H1 (cell line): ENCODE data around the gene CLEC12A. TPM values are rescaled to one million over a fixed set of nuclear protein-coding genes. Genes with fewer than 3 reads are reported as not detected.

Experiments used
- CTCF ChIA-PET: fragments of 300-600 bp; sonication (Branson Sonifier 250); formaldehyde crosslinking; loops from one replicate; lab custom pipeline; 2021; ENCODE audit not compliant: partially characterized antibody; lab: Charles Lee
- POLR2A ChIA-PET: fragments of 300-600 bp; sonication (Branson Sonifier 250); formaldehyde crosslinking; loops from one replicate; lab custom pipeline; 2021; ENCODE audit warnings: inconsistent platforms; ENCODE audit not compliant: partially characterized antibody; lab: Charles Lee
- DNase-seq, 2 experiments: peaks; one replicate each; pipeline versions ENCODE4 v3.0.0 to v3.0.0-alpha.2; 2010 to 2022; ENCODE audit warnings: low spot score in 2 of 2, low read depth in 1 of 2, mixed read lengths in 1 of 2
- FAIRE-seq: peaks from 2 replicates; lab custom pipeline; 2011; peaks lifted over from hg19 to GRCh38; lab: Jason Lieb, UNC
- H2AFZ ChIP-seq: 2 replicates; pipeline ENCODE4 v1.8.1; 2012; ENCODE audit warnings: low read length, inconsistent platforms
- H2AK5ac ChIP-seq: 2 replicates; pipeline ENCODE4 v1.6.1; 2013; ENCODE audit warnings: low read depth, low read length
- H2BK120ac ChIP-seq: replicated peaks from 2 replicates; pipeline ENCODE3; 2013; ENCODE audit warnings: low read depth, low read length, inconsistent platforms
- H2BK12ac ChIP-seq: 2 replicates; pipeline ENCODE4 v1.6.1; 2013; ENCODE audit warnings: low read depth, low read length
- H2BK15ac ChIP-seq: 2 replicates; pipeline ENCODE4 v1.6.1; 2013; ENCODE audit warnings: low read length
- H2BK20ac ChIP-seq: 2 replicates; pipeline ENCODE4 v1.6.1; 2013; ENCODE audit warnings: low read length
- H2BK5ac ChIP-seq: 2 replicates; pipeline ENCODE4 v1.6.1; 2013; ENCODE audit warnings: low read depth, low read length
- H3K14ac ChIP-seq: 2 replicates; pipeline ENCODE4 v1.6.1; 2013; ENCODE audit warnings: inconsistent platforms; ENCODE audit not compliant: insufficient read length
- H3K18ac ChIP-seq: 2 replicates; pipeline ENCODE4 v1.6.1; 2013; ENCODE audit warnings: low read length; ENCODE audit errors: extremely low read depth
- H3K23ac ChIP-seq: 2 replicates; pipeline ENCODE4 v1.6.1; 2013; ENCODE audit warnings: inconsistent platforms; ENCODE audit not compliant: insufficient read length
- H3K23me2 ChIP-seq: 2 replicates; pipeline ENCODE4 v1.6.1; 2013; ENCODE audit warnings: low read depth, low read length
- H3K27ac ChIP-seq: 2 replicates; pipeline ENCODE4 v1.6.1; 2011; ENCODE audit warnings: low read depth, low read length, inconsistent platforms
- H3K27me3 ChIP-seq, 4 experiments: replicated peaks in 1 of 4; 1 replicate in 1 of 4; 2 replicates in 3 of 4; pipeline versions ENCODE4 v1.6.1 to v1.8.1; 2011 to 2013; ENCODE audit warnings: low read length in 3 of 4, mild to moderate bottlenecking in 3 of 4, inconsistent platforms in 2 of 4, mixed read lengths in 2 of 4, moderate library complexity in 1 of 4; ENCODE audit not compliant: control insufficient read depth in 3 of 4, insufficient read depth in 3 of 4; ENCODE audit errors: extremely low read depth in 1 of 4
- H3K36me3 ChIP-seq, 4 experiments: 2 replicates each; pipeline versions ENCODE4 v1.6.1 to v1.8.1; 2011 to 2013; ENCODE audit warnings: mild to moderate bottlenecking in 4 of 4, low read length in 3 of 4, moderate library complexity in 2 of 4, control low read depth in 1 of 4, inconsistent platforms in 1 of 4; ENCODE audit not compliant: insufficient read depth in 4 of 4, control insufficient read depth in 2 of 4
- H3K4ac ChIP-seq: replicated peaks from 2 replicates; pipeline ENCODE3; 2013; ENCODE audit warnings: low read length, low read depth, mixed read lengths, inconsistent platforms; ENCODE audit not compliant: insufficient read length
- H3K4me1 ChIP-seq, 4 experiments: replicated peaks in 1 of 4; 1 replicate in 1 of 4; 2 replicates in 3 of 4; pipeline versions ENCODE4 v1.6.1 to v1.8.1; 2011 to 2013; ENCODE audit warnings: low read length in 3 of 4, inconsistent platforms in 2 of 4, mixed read lengths in 1 of 4; ENCODE audit not compliant: insufficient read depth in 4 of 4, control insufficient read depth in 3 of 4
- H3K4me2 ChIP-seq, 2 experiments: 2 replicates each; pipeline versions ENCODE4 v1.6.1 to v1.8.1; 2011 to 2013; ENCODE audit warnings: low read depth in 2 of 2, low read length in 2 of 2, control low read depth in 1 of 2, inconsistent platforms in 1 of 2, mild to moderate bottlenecking in 1 of 2; ENCODE audit not compliant: insufficient read depth in 1 of 2
- H3K4me3 ChIP-seq, 4 experiments: fragments of 200-600, 300-600 bp in 1 of 4; sonication (generic), shearing (Covaris generic), sonication (Bioruptor Twin) in 1 of 4; 2 replicates each; pipeline versions ENCODE4 v1.5.1 to v1.8.1; 2011 to 2016; ENCODE audit warnings: low read length in 4 of 4, low read depth in 3 of 4, control low read depth in 2 of 4, inconsistent platforms in 2 of 4, mild to moderate bottlenecking in 2 of 4, mixed read lengths in 1 of 4, moderate library complexity in 1 of 4; ENCODE audit not compliant: insufficient read depth in 2 of 4; ENCODE audit errors: extremely low read depth in 1 of 4
- H3K56ac ChIP-seq: replicated peaks from 2 replicates; pipeline ENCODE3; 2013; ENCODE audit warnings: low read depth, mild to moderate bottlenecking, mixed read lengths, low read length, inconsistent platforms; ENCODE audit not compliant: insufficient read length
- H3K79me1 ChIP-seq: 2 replicates; pipeline ENCODE4 v1.6.1; 2013; ENCODE audit warnings: low read depth, low read length, control low read depth
- H3K79me2 ChIP-seq, 2 experiments: 2 replicates each; pipeline versions ENCODE4 v1.6.1 to v1.8.1; 2012 to 2013; ENCODE audit warnings: low read length in 2 of 2, mild to moderate bottlenecking in 2 of 2, inconsistent platforms in 1 of 2; ENCODE audit not compliant: insufficient read depth in 2 of 2, control insufficient read depth in 1 of 2
- H3K9ac ChIP-seq, 4 experiments: replicated peaks in 1 of 4; 1 replicate in 1 of 4; 2 replicates in 3 of 4; pipeline versions ENCODE4 v1.6.1 to v1.8.1; 2011 to 2013; ENCODE audit warnings: low read depth in 3 of 4, low read length in 3 of 4, control low read depth in 2 of 4, mild to moderate bottlenecking in 2 of 4, moderate library complexity in 2 of 4, inconsistent platforms in 1 of 4; ENCODE audit errors: extremely low read depth in 1 of 4
- H3K9me3 ChIP-seq, 2 experiments: 2 replicates each; pipeline versions ENCODE4 v1.6.1 to v1.8.1; 2012 to 2013; ENCODE audit warnings: mild to moderate bottlenecking in 2 of 2, moderate library complexity in 2 of 2, control low read depth in 1 of 2, inconsistent platforms in 1 of 2, low read depth in 1 of 2, low read length in 1 of 2, mixed read lengths in 1 of 2; ENCODE audit not compliant: insufficient read depth in 2 of 2
- H4K20me1 ChIP-seq, 2 experiments: replicated peaks in 1 of 2; 2 replicates each; pipeline versions ENCODE3 to v1.8.1; 2011 to 2013; ENCODE audit warnings: inconsistent platforms in 2 of 2, low read length in 2 of 2, mild to moderate bottlenecking in 1 of 2; ENCODE audit not compliant: insufficient read depth in 2 of 2, control insufficient read depth in 1 of 2
- H4K5ac ChIP-seq: 2 replicates; pipeline ENCODE4 v1.6.1; 2013; ENCODE audit warnings: low read length, low read depth, mixed read lengths, inconsistent platforms; ENCODE audit not compliant: insufficient read length
- H4K8ac ChIP-seq: 2 replicates; pipeline ENCODE4 v1.8.0; 2013; ENCODE audit warnings: mild to moderate bottlenecking, moderate library complexity, low read length, inconsistent platforms; ENCODE audit not compliant: insufficient read depth; ENCODE audit errors: extremely low read depth
- H4K91ac ChIP-seq: replicated peaks from 2 replicates; pipeline ENCODE3; 2013; ENCODE audit warnings: low read length, mixed read lengths, inconsistent platforms; ENCODE audit not compliant: insufficient read length
- ATF2 ChIP-seq: IDR thresholded peaks from 2 replicates; pipeline ENCODE4 v1.6.1; 2012; ENCODE audit warnings: low read length, inconsistent platforms
- BCL11A ChIP-seq, 2 experiments: IDR thresholded peaks; one replicate each; pipeline ENCODE4 v1.6.1; 2011; ENCODE audit warnings: low read depth in 2 of 2, low read length in 2 of 2, mild to moderate bottlenecking in 2 of 2
- CEBPB ChIP-seq: IDR thresholded peaks from 2 replicates; pipeline ENCODE4 v1.6.1; 2012; ENCODE audit warnings: low read depth, low read length
- CREB1 ChIP-seq: IDR thresholded peaks from 2 replicates; pipeline ENCODE4 v1.6.1; 2012; ENCODE audit warnings: inconsistent platforms
- CTBP2 ChIP-seq: IDR thresholded peaks from 2 replicates; pipeline ENCODE4 v1.7.0; 2011; ENCODE audit warnings: borderline replicate concordance, mild to moderate bottlenecking, moderate library complexity, mixed read lengths, low read length; ENCODE audit not compliant: insufficient read depth, insufficient read length
- GTF2F1 ChIP-seq: IDR thresholded peaks from 2 replicates; pipeline ENCODE4 v1.6.1; 2012; ENCODE audit warnings: low read depth, low read length, improper control_type of control experiment, borderline replicate concordance
- HDAC6 ChIP-seq: IDR thresholded peaks from one replicate; pipeline ENCODE4 v1.7.1; 2012; ENCODE audit warnings: low read depth, mild to moderate bottlenecking, inconsistent platforms, low read length, moderate library complexity
- JUN ChIP-seq: IDR thresholded peaks from 2 replicates; pipeline ENCODE4 v1.6.1; 2011; ENCODE audit warnings: low read depth, mild to moderate bottlenecking, improper control_type of control experiment, low read length
- MAFK ChIP-seq: IDR thresholded peaks from 2 replicates; pipeline ENCODE4 v1.6.1; 2012; ENCODE audit warnings: low read depth, mild to moderate bottlenecking, improper control_type of control experiment, low read length
- NANOG ChIP-seq: IDR thresholded peaks from 2 replicates; pipeline ENCODE4 v1.6.1; 2011; ENCODE audit warnings: low read length, low read depth, mild to moderate bottlenecking, inconsistent platforms; ENCODE audit not compliant: insufficient read depth, poor library complexity, severe bottlenecking
- SAP30 ChIP-seq: fragments of 300-600 bp; sonication (generic); IDR thresholded peaks from 2 replicates; pipeline ENCODE4 v1.7.1; 2012; ENCODE audit warnings: low read length, moderate library complexity, mild to moderate bottlenecking, inconsistent platforms; ENCODE audit not compliant: insufficient read depth, insufficient replicate concordance
- SIX5 ChIP-seq: IDR thresholded peaks from 2 replicates; pipeline ENCODE4 v1.6.1; 2011; ENCODE audit warnings: mild to moderate bottlenecking, low read depth, low read length
- SP4 ChIP-seq: IDR thresholded peaks from 2 replicates; pipeline ENCODE4 v1.6.1; 2012; ENCODE audit warnings: low read length, inconsistent platforms
- TEAD4 ChIP-seq: IDR thresholded peaks from 2 replicates; pipeline ENCODE4 v1.6.1; 2012; ENCODE audit warnings: low read depth, low read length, inconsistent platforms, mixed read lengths
- WGBS, 2 experiments: shearing (Covaris generic) in 1 of 2; methylation state at CpG; one replicate each; pipeline versions ENCODE4 v1.1.6 to v1.1.7; 2013 to 2015; ENCODE audit warnings: low lambda C conversion rate in 2 of 2, mixed read lengths in 2 of 2, inconsistent platforms in 1 of 2, low coverage in 1 of 2, missing lambda C conversion rate in 1 of 2; ENCODE audit not compliant: insufficient replicate concordance in 2 of 2, insufficient coverage in 1 of 2, insufficient read length in 1 of 2; ENCODE audit errors: extremely low coverage in 1 of 2, missing lambda C conversion rate in 1 of 2; 5-methylcytosine and 5-hydroxymethylcytosine counted together
- polyA plus RNA-seq, 7 experiments: library from polyadenylated mRNA; depleted of rRNA in 3 of 7; stranded (reverse) in 5 of 7; unstranded in 2 of 7; fragments of >200 nt in 5 of 7; fragments of 200-250 nt in 2 of 7; gene quantifications; 1 replicate in 5 of 7; 2 replicates in 1 of 7; 4 replicates in 1 of 7; pipeline versions ENCODE4 v1.2.1 to v1.2.3, GENCODE V29; 2011 to 2013; ENCODE audit warnings: missing spikeins in 2 of 7, mixed read lengths in 2 of 7
- total RNA-seq: library from RNA; stranded (reverse); fragmentation: NEBNext Ultra II Directional; extraction: Animal tissue kit (Norgen Biotek cat#: 25700); gene quantifications from 2 replicates; pipeline ENCODE4 v1.2.1, GENCODE V29; 2021

The CLEC12A gene
- total and polyA plus RNA-seq, 2 of the 8 experiments (the other 6 are each of a cell fraction or from before 2014, with no cell fraction given), result not detected

DNA sequence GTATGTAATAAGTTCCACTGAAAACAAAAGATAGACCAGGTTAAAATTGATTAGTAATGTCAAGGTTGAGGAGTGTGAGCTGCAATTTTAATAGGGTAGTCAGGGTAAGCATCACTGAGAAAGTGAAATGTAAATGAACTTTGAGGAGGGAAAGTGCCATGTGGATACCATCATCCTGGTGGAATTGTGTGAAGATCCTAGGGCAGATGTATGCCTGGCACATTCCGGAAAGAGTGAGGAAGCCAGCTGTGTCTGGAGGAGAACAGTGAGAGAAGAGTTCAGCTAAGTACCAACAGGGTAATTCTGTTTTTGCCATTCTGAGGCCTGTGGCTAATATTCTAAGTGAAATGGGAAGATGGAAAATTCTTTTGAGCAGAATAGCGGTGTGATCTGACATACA, 36.2 kb upstream of the CLEC12A start:
- Histone ChIP-seq H3K9me3 (no peaks in the 10 kb centered on the region), H3K4me3 (no peak overlapping the region), H3K79me1 (no peaks in the 10 kb centered on the region), H3K18ac (no peak overlapping the region), H2BK12ac (no peak overlapping the region), H3K4me1 (no peaks in the 10 kb centered on the region), H3K27me3 (no peaks in the 10 kb centered on the region), H3K27ac (no peak overlapping the region), H4K8ac (no peak overlapping the region), H2BK20ac (no peak overlapping the region), H2AFZ (no peak overlapping the region), H2AK5ac (no peak overlapping the region), H2BK15ac (no peak overlapping the region), H3K14ac (no peak overlapping the region), H4K91ac (no peak overlapping the region), H3K56ac (no peak overlapping the region), H3K36me3 (no peaks in the 10 kb centered on the region), H3K4ac (no peak overlapping the region), H4K5ac (no peak overlapping the region), H3K79me2 (no peaks in the 10 kb centered on the region), H4K20me1 (no peaks in the 10 kb centered on the region), H2BK120ac (no peak overlapping the region), H3K23ac (no peak overlapping the region), H3K4me2 (no peak overlapping the region), H2BK5ac (no peak overlapping the region), H3K9ac (no peak overlapping the region), H3K23me2 (no peaks in the 10 kb centered on the region)
- ChIA-PET POLR2A (no interaction called here), CTCF (interaction anchor here (0.5 to 2.0 kb wide), 4 partner anchors 124 to 205 kb away, joined by 3 to 5 read pairs (median 3); no protein-coding TSS in a partner anchor)
- FAIRE-seq, result no peak
- DNase-seq, result no peak
- 88% methylated on average over 2 of the region's 2 CpGs; no CpG with 5 or more reads in 1 of the 2 experiments for WGBS, 2 experiments
- no peak for TF ChIP-seq JUN
- TF ChIP-seq MAFK, result no peak
- no peak for TF ChIP-seq CTBP2
- no peak for TF ChIP-seq BCL11A (IDR thresholded peaks at IDR 0.05; ENCODE audit: low read depth in 2 of 2, low read length in 2 of 2)
- no peak for TF ChIP-seq CREB1
- no peak for TF ChIP-seq HDAC6
- no peak for TF ChIP-seq NANOG
- no peak for TF ChIP-seq SAP30
- no peak for TF ChIP-seq GTF2F1
- no peak for TF ChIP-seq SIX5
- TF ChIP-seq CEBPB, result no peak
- no peak for TF ChIP-seq TEAD4
- TF ChIP-seq ATF2, result no peak
- TF ChIP-seq SP4, result no peak
